SK-N-SH (cell line): ENCODE data around the gene TMEM106A. TPM values are rescaled to one million over a fixed set of nuclear protein-coding genes. Genes with fewer than 3 reads are reported as not detected.
"Not testable (repeated sequence)": the region's sequence is repeated elsewhere in the genome, so short reads cannot be mapped to it uniquely, and the experiment has no call there.

Experiments
- CTCF ChIA-PET: fragments of 300-600, 350-600 bp; formaldehyde crosslinking; extraction: SDS; loops from one replicate; lab custom pipeline; 2021; lab: Yijun Ruan, JAX
- POLR2A ChIA-PET: fragments of 350-600 bp; sonication (Branson Sonifier 250); formaldehyde crosslinking; extraction: SDS; loops from one replicate; lab custom pipeline; 2020; ENCODE audit warnings: antibody characterized with exemption, inconsistent platforms; lab: Yijun Ruan, JAX
- DNase-seq: peaks from one replicate; pipeline ENCODE4 v3.0.0; 2012
- H2AFZ ChIP-seq: fragments of 200-600 bp; sonication (generic); 2 replicates; pipeline ENCODE4 v1.8.1; 2016; ENCODE audit warnings: antibody characterized with exemption, mild to moderate bottlenecking, low read depth
- H3F3A ChIP-seq: fragments of 200-600 bp; sonication (generic); replicated peaks from 2 replicates; pipeline ENCODE3; 2016; ENCODE audit warnings: antibody characterized with exemption, mild to moderate bottlenecking; ENCODE audit not compliant: insufficient read depth
- H3K27ac ChIP-seq, 2 experiments: fragments of 200-500 bp in 1 of 2; fragments of 200-600 bp in 1 of 2; sonication (Bioruptor generic) in 1 of 2; sonication (generic), shearing (Covaris generic) in 1 of 2; 2 replicates each; pipeline versions ENCODE4 v1.5.1 to v1.6.1; 2014 to 2016; ENCODE audit warnings: low read depth in 2 of 2, inconsistent platforms in 1 of 2, low read length in 1 of 2, mild to moderate bottlenecking in 1 of 2, mixed read lengths in 1 of 2
- H3K27me3 ChIP-seq: fragments of 200-600 bp; sonication (generic), shearing (Covaris generic); 2 replicates; pipeline ENCODE4 v1.6.1; 2016; ENCODE audit warnings: mixed run types; ENCODE audit not compliant: insufficient read depth
- H3K36me3 ChIP-seq, 2 experiments: fragments of 200-500 bp in 1 of 2; fragments of 200-600 bp in 1 of 2; sonication (Bioruptor generic) in 1 of 2; sonication (generic) in 1 of 2; replicated peaks in 1 of 2; 2 replicates each; pipeline versions ENCODE3 to v1.5.1; 2014 to 2016; ENCODE audit warnings: low read length in 1 of 2, mild to moderate bottlenecking in 1 of 2; ENCODE audit not compliant: insufficient read depth in 2 of 2, control insufficient read depth in 1 of 2
- H3K4me1 ChIP-seq, 2 experiments: fragments of 200-500 bp in 1 of 2; fragments of 200-600 bp in 1 of 2; sonication (Bioruptor generic) in 1 of 2; sonication (generic), shearing (Covaris generic) in 1 of 2; 2 replicates each; pipeline versions ENCODE4 v1.5.1 to v1.6.1; 2014 to 2016; ENCODE audit warnings: low read depth in 1 of 2, low read length in 1 of 2, mixed run types in 1 of 2; ENCODE audit not compliant: insufficient read depth in 2 of 2, control insufficient read depth in 1 of 2
- H3K4me2 ChIP-seq: fragments of 200-600 bp; sonication (generic), shearing (Covaris generic); 2 replicates; pipeline ENCODE4 v1.6.1; 2017; ENCODE audit warnings: mixed run types
- H3K4me3 ChIP-seq, 2 experiments: fragments of 200-500 bp in 1 of 2; fragments of 200-600 bp in 1 of 2; sonication (Bioruptor generic) in 1 of 2; sonication (generic), shearing (Covaris generic) in 1 of 2; 2 replicates each; pipeline versions ENCODE4 v1.5.1 to v1.8.1; 2014 to 2016; ENCODE audit warnings: low read depth in 2 of 2, inconsistent platforms in 1 of 2, low read length in 1 of 2, mild to moderate bottlenecking in 1 of 2, mixed read lengths in 1 of 2, moderate library complexity in 1 of 2
- H3K79me2 ChIP-seq: fragments of 200-600 bp; sonication (generic); 2 replicates; pipeline ENCODE4 v1.8.1; 2017; ENCODE audit warnings: mild to moderate bottlenecking; ENCODE audit not compliant: insufficient read depth
- H3K9ac ChIP-seq: fragments of 200-600 bp; sonication (generic); 2 replicates; pipeline ENCODE4 v1.6.1; 2017; ENCODE audit warnings: mixed run types
- H3K9me2 ChIP-seq: fragments of 200-600 bp; sonication (generic); 2 replicates; pipeline ENCODE4 v1.6.1; 2017; ENCODE audit warnings: mixed run types
- H3K9me3 ChIP-seq: fragments of 200-600 bp; sonication (generic); 2 replicates; pipeline ENCODE4 v1.6.1; 2017; ENCODE audit warnings: mixed run types, mild to moderate bottlenecking, moderate library complexity
- H4K20me1 ChIP-seq: fragments of 200-600 bp; sonication (generic); 2 replicates; pipeline ENCODE4 v1.6.1; 2017; ENCODE audit warnings: mild to moderate bottlenecking, mixed run types; ENCODE audit not compliant: insufficient read depth
- ELF1 ChIP-seq: IDR thresholded peaks from 2 replicates; pipeline ENCODE4 v1.4.0; 2012
- EP300 ChIP-seq, 2 experiments: IDR thresholded peaks; 2 replicates each; pipeline versions ENCODE4 v1.4.0 to v1.6.1; 2012; ENCODE audit warnings: borderline replicate concordance in 1 of 2, low read depth in 1 of 2, low read length in 1 of 2
- FOXM1 ChIP-seq: IDR thresholded peaks from 2 replicates; pipeline ENCODE4 v1.4.0; 2012; ENCODE audit warnings: low read depth, mild to moderate bottlenecking
- GABPA ChIP-seq: IDR thresholded peaks from 2 replicates; pipeline ENCODE4 v1.4.0; 2012; ENCODE audit warnings: low read depth, mild to moderate bottlenecking
- GATA2 ChIP-seq: sonication (generic); formaldehyde crosslinking; IDR thresholded peaks from 2 replicates; pipeline ENCODE4 v1.5.0; 2020; ENCODE audit warnings: mild to moderate bottlenecking, missing genetic modification reagents
- IRF3 ChIP-seq: fragments of 150-350 bp; IDR thresholded peaks from 2 replicates; pipeline ENCODE4 v1.6.1; 2016; ENCODE audit warnings: mild to moderate bottlenecking, low read depth, low read length
- JUND ChIP-seq: IDR thresholded peaks from 2 replicates; pipeline ENCODE4 v1.4.0; 2012
- MAX ChIP-seq: IDR thresholded peaks from 2 replicates; pipeline ENCODE4 v1.4.0; 2012; ENCODE audit warnings: low read depth
- NFIC ChIP-seq: IDR thresholded peaks from 2 replicates; pipeline ENCODE4 v1.4.0; 2012; ENCODE audit warnings: borderline replicate concordance
- REST ChIP-seq: IDR thresholded peaks from 2 replicates; pipeline ENCODE4 v1.6.1; 2012; ENCODE audit warnings: mild to moderate bottlenecking, low read depth, low read length, moderate library complexity
- RFX5 ChIP-seq: IDR thresholded peaks from 2 replicates; pipeline ENCODE4 v1.6.1; 2012; ENCODE audit warnings: mild to moderate bottlenecking, improper control_type of control experiment, low read length
- SIN3A ChIP-seq: IDR thresholded peaks from 2 replicates; pipeline ENCODE4 v1.6.1; 2012; ENCODE audit warnings: low read depth, mild to moderate bottlenecking, low read length, moderate library complexity, borderline replicate concordance
- TAF1 ChIP-seq: IDR thresholded peaks from 2 replicates; pipeline ENCODE4 v1.6.1; 2012; ENCODE audit warnings: low read depth, mild to moderate bottlenecking, low read length, moderate library complexity, borderline replicate concordance
- TCF12 ChIP-seq: IDR thresholded peaks from 2 replicates; pipeline ENCODE4 v1.4.0; 2012
- USF1 ChIP-seq: IDR thresholded peaks from 2 replicates; pipeline ENCODE4 v1.4.0; 2012; ENCODE audit warnings: low read depth, borderline replicate concordance
- YY1 ChIP-seq: IDR thresholded peaks from 2 replicates; pipeline ENCODE4 v1.4.0; 2012; ENCODE audit warnings: low read depth, mild to moderate bottlenecking
- ZBTB33 ChIP-seq: IDR thresholded peaks from 2 replicates; pipeline ENCODE4 v1.4.0; 2012; ENCODE audit warnings: low read depth, borderline replicate concordance
- WGBS: methylation state at CpG from one replicate; pipeline ENCODE4 v1.1.6; 2017; ENCODE audit warnings: low lambda C conversion rate; 5-methylcytosine and 5-hydroxymethylcytosine counted together
- polyA plus RNA-seq, 3 experiments: library from polyadenylated mRNA; depleted of rRNA; stranded (reverse); fragments of >200 nt; gene quantifications; 2 replicates each; pipeline ENCODE4 v1.2.3, GENCODE V29; 2012

TMEM106A gene
- polyA plus RNA-seq, 1 of the 3 experiments (the other 2 are of a cell fraction), result 0.12 TPM

- no peaks in the 10 kb centered on the region for H3K9me2 ChIP-seq
- TF ChIP-seq GABPA (no peak), ELF1 (no peak), ZBTB33 (no peak), SIN3A (no peak), JUND (no peak), TAF1 (no peak), RFX5 (no peak), TCF12 (no peak), NFIC (no peak), EP300 (IDR thresholded peaks at IDR 0.05; ENCODE audit: borderline replicate concordance in 1 of 2, low read depth in 1 of 2, low read length in 1 of 2) (no peak), MAX (no peak), FOXM1 (no peak), REST (no peak), USF1 (no peak), GATA2 (CRISPR knock-in tag) (no peak), YY1 (no peak), IRF3 (no peak)
- H4K20me1 ChIP-seq, result no peaks in the 10 kb centered on the region
- DNase-seq, result no peak
- no peak overlapping the region for H3K9ac ChIP-seq
- no peak overlapping the region for H3K4me3 ChIP-seq
- H3K27me3 ChIP-seq, result no peaks in the 10 kb centered on the region
- no peak overlapping the region for H3K27ac ChIP-seq
- no peaks in the 10 kb centered on the region for H3K79me2 ChIP-seq
- H3K4me2 ChIP-seq, result no peak overlapping the region
- H3K9me3 ChIP-seq, result no peaks in the 10 kb centered on the region
- H3K36me3 ChIP-seq, result no peaks in the 10 kb centered on the region
- ChIA-PET CTCF (interaction anchor here (1.5 kb wide), 1 partner anchor 17 kb away, joined by 3 read pairs; no protein-coding TSS in a partner anchor), POLR2A (interaction anchor here (0.6 to 1.4 kb wide), 3 partner anchors 89 to 91 kb away, joined by 3 to 6 read pairs (median 4); no protein-coding TSS in a partner anchor)
- H3F3A ChIP-seq, result no peaks in the 10 kb centered on the region
- H2AFZ ChIP-seq, result no peak overlapping the region
- WGBS, result 86% methylated on average over 7 of the region's 7 CpGs
- H3K4me1 ChIP-seq, result no peaks in the 10 kb centered on the region
Observed at GRCh38 chr17:43226393-43226792, 14.7 kb downstream of the TMEM106A start.

- H3K27me3 ChIP-seq, H3K4me2 ChIP-seq, H3K79me2 ChIP-seq, H2AFZ ChIP-seq, H3K4me1 ChIP-seq, H3K9me2 ChIP-seq, POLR2A ChIA-PET, CTCF ChIA-PET, H3K9me3 ChIP-seq, H3K9ac ChIP-seq, H3F3A ChIP-seq, H3K27ac ChIP-seq, H3K4me3 ChIP-seq, H3K36me3 ChIP-seq, DNase-seq, H4K20me1 ChIP-seq: not testable (repeated sequence)
- WGBS, result no CpG with 5 or more reads among the region's 7 CpGs
Observed at GRCh38 chr17:43228020-43228782, 16.5 kb downstream of the TMEM106A start, which contains the start of gene CCDC200. Gene CCDC200 (minus strand): TSS chr17:43228623. CDS start chr17:43228554, 69 bp downstream.
